ENCODE data around the gene ITGA1. TPM values are rescaled to one million over a fixed set of nuclear protein-coding genes. Genes with fewer than 3 reads are reported as not detected.

Gene ITGA1
- total RNA-seq, 1 donor = 31.8 TPM

GRCh38 chr5:52920929-52921328, 133.2 kb downstream of the ITGA1 start:
- no peak for DNase-seq (ENCODE audit: insufficient read length, low spot score, missing footprints)
- H3K79me2 ChIP-seq (ENCODE audit: insufficient read depth, low read length) = no peaks in the 10 kb centered on the region
- H3K9me3 ChIP-seq (ENCODE audit: low read depth, low read length) = no peaks in the 10 kb centered on the region
- H3K36me3 ChIP-seq (ENCODE audit: insufficient read depth, low read length) = no peaks in the 10 kb centered on the region
- no peak overlapping the region for H3K4me2 ChIP-seq (ENCODE audit: insufficient read depth, low read length)
- no peaks in the 10 kb centered on the region for H3K27me3 ChIP-seq (ENCODE audit: insufficient read depth, low read length)
- no peak overlapping the region for H3K27ac ChIP-seq (ENCODE audit: low read depth, low read length)
- H4K20me1 ChIP-seq (ENCODE audit: insufficient read depth, low read length) = no peaks in the 10 kb centered on the region
- peaks cover 9% of the 10 kb centered on the region for H3K4me1 ChIP-seq (ENCODE audit: insufficient read depth, low read length)
- H2AFZ ChIP-seq (ENCODE audit: low read length) = no peak overlapping the region
- H3K4me3 ChIP-seq (ENCODE audit: insufficient read depth, low read length) = no peak overlapping the region
- TF ChIP-seq CTCF (IDR thresholded peaks at IDR 0.05; ENCODE audit: extremely low read depth, low read depth, low read length) = peak; percentile 24

- H3K27ac ChIP-seq (ENCODE audit: low read depth, low read length) = peak overlapping the region; percentile 40
- no peak overlapping the region for H2AFZ ChIP-seq (ENCODE audit: low read length)
- H3K4me1 ChIP-seq (ENCODE audit: insufficient read depth, low read length) = peaks cover 9% of the 10 kb centered on the region
- no peak for TF ChIP-seq CTCF (IDR thresholded peaks at IDR 0.05; ENCODE audit: extremely low read depth, low read depth, low read length)
- H3K36me3 ChIP-seq (ENCODE audit: insufficient read depth, low read length) = no peaks in the 10 kb centered on the region
- H3K4me2 ChIP-seq (ENCODE audit: insufficient read depth, low read length) = peak overlapping the region; percentile 28
- no peaks in the 10 kb centered on the region for H3K79me2 ChIP-seq (ENCODE audit: insufficient read depth, low read length)
- no peaks in the 10 kb centered on the region for H4K20me1 ChIP-seq (ENCODE audit: insufficient read depth, low read length)
- no peaks in the 10 kb centered on the region for H3K9me3 ChIP-seq (ENCODE audit: low read depth, low read length)
- no peak overlapping the region for H3K4me3 ChIP-seq (ENCODE audit: insufficient read depth, low read length)
- no peaks in the 10 kb centered on the region for H3K27me3 ChIP-seq (ENCODE audit: insufficient read depth, low read length)
- peak; percentile 63 for DNase-seq (ENCODE audit: insufficient read length, low spot score, missing footprints)
Measured at GRCh38 chr5:52922384-52922783, 134.7 kb downstream of the ITGA1 start.

GRCh38 chr5:52924456-52924855, 136.7 kb downstream of the ITGA1 start:
- no peaks in the 10 kb centered on the region for H3K79me2 ChIP-seq (ENCODE audit: insufficient read depth, low read length)
- peaks cover 9% of the 10 kb centered on the region for H3K4me1 ChIP-seq (ENCODE audit: insufficient read depth, low read length)
- no peaks in the 10 kb centered on the region for H3K27me3 ChIP-seq (ENCODE audit: insufficient read depth, low read length)
- H4K20me1 ChIP-seq (ENCODE audit: insufficient read depth, low read length) = no peaks in the 10 kb centered on the region
- DNase-seq (ENCODE audit: insufficient read length, low spot score, missing footprints) = no peak
- no peak overlapping the region for H3K27ac ChIP-seq (ENCODE audit: low read depth, low read length)
- H2AFZ ChIP-seq (ENCODE audit: low read length) = no peak overlapping the region
- H3K4me3 ChIP-seq (ENCODE audit: insufficient read depth, low read length) = no peak overlapping the region
- no peaks in the 10 kb centered on the region for H3K9me3 ChIP-seq (ENCODE audit: low read depth, low read length)
- H3K4me2 ChIP-seq (ENCODE audit: insufficient read depth, low read length) = no peak overlapping the region
- H3K36me3 ChIP-seq (ENCODE audit: insufficient read depth, low read length) = no peaks in the 10 kb centered on the region
- no peak for TF ChIP-seq CTCF (IDR thresholded peaks at IDR 0.05; ENCODE audit: extremely low read depth, low read depth, low read length)

- no peaks in the 10 kb centered on the region for H3K36me3 ChIP-seq (ENCODE audit: insufficient read depth, low read length)
- H3K79me2 ChIP-seq (ENCODE audit: insufficient read depth, low read length) = no peaks in the 10 kb centered on the region
- H3K9me3 ChIP-seq (ENCODE audit: low read depth, low read length) = no peaks in the 10 kb centered on the region
- TF ChIP-seq CTCF (IDR thresholded peaks at IDR 0.05; ENCODE audit: extremely low read depth, low read depth, low read length) = no peak
- no peaks in the 10 kb centered on the region for H4K20me1 ChIP-seq (ENCODE audit: insufficient read depth, low read length)
- no peak overlapping the region for H2AFZ ChIP-seq (ENCODE audit: low read length)
- no peak overlapping the region for H3K4me2 ChIP-seq (ENCODE audit: insufficient read depth, low read length)
- H3K27ac ChIP-seq (ENCODE audit: low read depth, low read length) = no peak overlapping the region
- H3K4me1 ChIP-seq (ENCODE audit: insufficient read depth, low read length) = peaks cover 9% of the 10 kb centered on the region
- no peaks in the 10 kb centered on the region for H3K27me3 ChIP-seq (ENCODE audit: insufficient read depth, low read length)
- no peak for DNase-seq (ENCODE audit: insufficient read length, low spot score, missing footprints)
- H3K4me3 ChIP-seq (ENCODE audit: insufficient read depth, low read length) = no peak overlapping the region
Measured at GRCh38 chr5:52925001-52925400, 137.3 kb downstream of the ITGA1 start.

All from osteoblast (primary cell).